ENCODE data around the gene GNB1. TPM values are rescaled to one million over a fixed set of nuclear protein-coding genes. Genes with fewer than 3 reads are reported as not detected.
"Not testable (repeated sequence)": the region's sequence is repeated elsewhere in the genome, so short reads cannot be mapped to it uniquely, and the experiment has no call there.

Gene GNB1
- total and polyA plus RNA-seq, 4 experiments from 2014 or later, result 70.9 to 276 (median 197) TPM

GRCh38 chr1:1937061-1937460 is 46.2 kb upstream of the GNB1 start:
- CTCF ChIA-PET (ENCODE audit: partially characterized antibody), result no interaction called here
- intact Hi-C loops (cut with micrococcal nuclease), result no loop called here
- Mint-ChIP-seq H3K9me3 (peaks cover 0 to 3% (median 0%) of the 10 kb centered on the region in 8 donors), H3K27ac (no peak overlapping the region), H3K4me1 (no peaks in the 10 kb centered on the region), H3K36me3 (no peaks in the 10 kb centered on the region), H3K27me3 (no peaks in the 10 kb centered on the region), H3K4me3 (no peak overlapping the region)
- H3K36me3 ChIP-seq (ENCODE audit: insufficient read depth, low read length), result no peaks in the 10 kb centered on the region
- POLR2A ChIA-PET (ENCODE audit: partially characterized antibody), result no interaction called here
- no peaks in the 10 kb centered on the region for H3K9me3 ChIP-seq (ENCODE audit: control insufficient read depth in 1 of 2, low read length in 2 of 2)
- DNase-seq, result no peak
- H3K27ac ChIP-seq (ENCODE audit: low read depth, low read length), result no peak overlapping the region
- no peaks in the 10 kb centered on the region for H3K4me1 ChIP-seq (ENCODE audit: insufficient read depth, low read length)
- H3K4me3 ChIP-seq (ENCODE audit: low read length in 2 of 2), result no peak overlapping the region
- no peaks in the 10 kb centered on the region for H3K27me3 ChIP-seq (ENCODE audit: insufficient read depth, low read length)

GRCh38 chr1:1934848-1935247 is 44.0 kb upstream of the GNB1 start:
- H3K9me3 ChIP-seq (ENCODE audit: control insufficient read depth in 1 of 2, low read length in 2 of 2); H3K27ac ChIP-seq (ENCODE audit: low read depth, low read length); intact Hi-C loops (cut with micrococcal nuclease); H3K27ac Mint-ChIP-seq; H3K4me3 ChIP-seq (ENCODE audit: low read length in 2 of 2); H3K4me1 Mint-ChIP-seq; H3K36me3 Mint-ChIP-seq; H3K27me3 Mint-ChIP-seq; POLR2A ChIA-PET (ENCODE audit: partially characterized antibody); H3K4me1 ChIP-seq (ENCODE audit: insufficient read depth, low read length); H3K4me3 Mint-ChIP-seq; H3K9me3 Mint-ChIP-seq; DNase-seq; H3K36me3 ChIP-seq (ENCODE audit: insufficient read depth, low read length); H3K27me3 ChIP-seq (ENCODE audit: insufficient read depth, low read length); CTCF ChIA-PET (ENCODE audit: partially characterized antibody): not testable (repeated sequence)

GRCh38 chr1:1929639-1930545 is 39.0 kb upstream of the GNB1 start:
- peaks cover 0 to 3% (median 0%) of the 10 kb centered on the region in 8 donors for H3K9me3 Mint-ChIP-seq
- Histone ChIP-seq H3K9me3 (ENCODE audit: control insufficient read depth in 1 of 2, low read length in 2 of 2) (no peaks in the 10 kb centered on the region), H3K27ac (ENCODE audit: low read depth, low read length) (no peak overlapping the region), H3K27me3 (ENCODE audit: insufficient read depth, low read length) (no peaks in the 10 kb centered on the region), H3K4me1 (ENCODE audit: insufficient read depth, low read length) (no peaks in the 10 kb centered on the region), H3K4me3 (ENCODE audit: low read length in 2 of 2) (no peak overlapping the region), H3K36me3 (ENCODE audit: insufficient read depth, low read length) (no peaks in the 10 kb centered on the region)
- H3K4me3 Mint-ChIP-seq, result no peak overlapping the region
- no peaks in the 10 kb centered on the region for H3K36me3 Mint-ChIP-seq
- no peaks in the 10 kb centered on the region for H3K27me3 Mint-ChIP-seq
- H3K4me1 Mint-ChIP-seq, result no peaks in the 10 kb centered on the region
- POLR2A ChIA-PET (ENCODE audit: partially characterized antibody), result no interaction called here
- DNase-seq, result no peak
- H3K27ac Mint-ChIP-seq, result no peak overlapping the region
- CTCF ChIA-PET (ENCODE audit: partially characterized antibody), result interaction anchor here (1.5 to 1.9 kb wide), 2 partner anchors 11 to 14 kb away, joined by 3 to 6 read pairs; no protein-coding TSS in a partner anchor
- intact Hi-C loops (cut with micrococcal nuclease), result no loop called here

- H3K27ac ChIP-seq (ENCODE audit: low read depth, low read length), result no peak overlapping the region
- no peaks in the 10 kb centered on the region for H3K27me3 Mint-ChIP-seq
- H3K4me3 ChIP-seq (ENCODE audit: low read length in 2 of 2), result no peak overlapping the region
- H3K36me3 ChIP-seq (ENCODE audit: insufficient read depth, low read length), result no peaks in the 10 kb centered on the region
- no peak overlapping the region for H3K27ac Mint-ChIP-seq
- CTCF ChIA-PET (ENCODE audit: partially characterized antibody), result interaction anchor here (1.9 kb wide), 1 partner anchor 15 kb away, joined by 6 read pairs; no protein-coding TSS in a partner anchor
- intact Hi-C loops (cut with micrococcal nuclease), result no loop called here
- no peaks in the 10 kb centered on the region for H3K4me1 ChIP-seq (ENCODE audit: insufficient read depth, low read length)
- peaks cover 0 to 1% (median 0%) of the 10 kb centered on the region in 8 donors for H3K9me3 Mint-ChIP-seq
- POLR2A ChIA-PET (ENCODE audit: partially characterized antibody), result no interaction called here
- H3K9me3 ChIP-seq (ENCODE audit: control insufficient read depth in 1 of 2, low read length in 2 of 2), result no peaks in the 10 kb centered on the region
- H3K4me1 Mint-ChIP-seq, result no peaks in the 10 kb centered on the region
- H3K27me3 ChIP-seq (ENCODE audit: insufficient read depth, low read length), result no peaks in the 10 kb centered on the region
- H3K4me3 Mint-ChIP-seq, result no peak overlapping the region
- DNase-seq, result no peak
- H3K36me3 Mint-ChIP-seq, result no peaks in the 10 kb centered on the region
Measured at GRCh38 chr1:1929102-1929638, 38.3 kb upstream of the GNB1 start.

DNA sequence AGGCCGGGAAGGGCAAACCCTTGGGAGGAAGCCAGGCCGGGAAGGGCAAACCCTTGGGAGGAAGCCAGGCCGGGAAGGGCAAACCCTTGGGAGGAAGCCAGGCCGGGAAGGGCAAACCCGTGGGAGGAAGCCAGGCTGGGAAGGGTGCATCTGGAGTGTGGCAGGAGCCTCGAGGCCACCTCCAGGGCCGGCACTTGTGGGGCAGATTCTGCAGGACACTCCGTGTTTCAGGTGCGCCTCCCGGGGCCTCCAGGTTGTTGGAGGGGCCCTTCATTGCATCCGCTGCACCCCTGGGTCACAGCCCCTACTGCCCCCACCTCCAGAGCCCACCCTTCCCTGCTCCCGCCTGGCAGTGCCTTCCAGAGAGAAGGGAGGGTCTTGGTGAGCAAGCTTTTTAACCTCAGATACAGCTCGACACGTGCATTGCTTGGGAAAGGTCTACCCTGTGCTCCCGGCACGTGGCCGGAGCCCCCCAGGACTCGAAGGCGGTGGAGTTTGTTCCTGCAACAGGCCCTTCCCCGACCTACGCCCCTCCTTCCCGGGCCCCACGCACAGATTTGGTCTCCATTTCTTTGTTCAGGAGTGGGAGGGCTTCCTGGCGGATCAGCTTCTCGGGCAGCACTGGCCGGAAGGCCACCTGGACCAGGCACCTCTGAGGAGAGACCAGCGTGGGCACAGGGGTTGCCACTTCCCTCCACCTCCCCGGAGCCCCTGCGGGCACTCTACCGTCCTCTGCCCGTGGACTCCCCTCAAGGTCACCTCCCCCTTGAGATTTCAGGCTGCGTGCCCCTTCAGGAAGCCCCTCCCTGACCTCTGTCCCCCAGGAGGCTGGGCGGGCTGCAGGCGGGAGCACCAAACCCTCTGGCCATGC is 37.6 kb upstream of the GNB1 start:
- Mint-ChIP-seq H3K27me3 (no peaks in the 10 kb centered on the region), H3K4me1 (no peaks in the 10 kb centered on the region), H3K4me3 (no peak overlapping the region), H3K27ac (no peak overlapping the region), H3K9me3 (no peaks in the 10 kb centered on the region), H3K36me3 (no peaks in the 10 kb centered on the region)
- intact Hi-C loops (cut with micrococcal nuclease), result no loop called here
- POLR2A ChIA-PET (ENCODE audit: partially characterized antibody), result interaction anchor here (1.0 kb wide), 1 partner anchor 19 kb away, joined by 3 read pairs; no protein-coding TSS in a partner anchor
- Histone ChIP-seq H3K9me3 (ENCODE audit: control insufficient read depth in 1 of 2, low read length in 2 of 2) (no peaks in the 10 kb centered on the region), H3K27me3 (ENCODE audit: insufficient read depth, low read length) (no peaks in the 10 kb centered on the region), H3K36me3 (ENCODE audit: insufficient read depth, low read length) (no peaks in the 10 kb centered on the region), H3K27ac (ENCODE audit: low read depth, low read length) (no peak overlapping the region), H3K4me3 (ENCODE audit: low read length in 2 of 2) (no peak overlapping the region), H3K4me1 (ENCODE audit: insufficient read depth, low read length) (no peaks in the 10 kb centered on the region)
- DNase-seq, result no peak
- CTCF ChIA-PET (ENCODE audit: partially characterized antibody), result no interaction called here

GRCh38 chr1:1927751-1928150 is 36.9 kb upstream of the GNB1 start:
- Histone ChIP-seq H3K4me1 (ENCODE audit: insufficient read depth, low read length) (no peaks in the 10 kb centered on the region), H3K27me3 (ENCODE audit: insufficient read depth, low read length) (no peaks in the 10 kb centered on the region), H3K36me3 (ENCODE audit: insufficient read depth, low read length) (no peaks in the 10 kb centered on the region), H3K4me3 (ENCODE audit: low read length in 2 of 2) (no peak overlapping the region), H3K27ac (ENCODE audit: low read depth, low read length) (no peak overlapping the region), H3K9me3 (ENCODE audit: control insufficient read depth in 1 of 2, low read length in 2 of 2) (no peaks in the 10 kb centered on the region)
- Mint-ChIP-seq H3K4me3 (no peak overlapping the region), H3K4me1 (no peaks in the 10 kb centered on the region), H3K36me3 (no peaks in the 10 kb centered on the region), H3K27ac (no peak overlapping the region), H3K9me3 (no peaks in the 10 kb centered on the region), H3K27me3 (no peaks in the 10 kb centered on the region)
- DNase-seq, result no peak
- POLR2A ChIA-PET (ENCODE audit: partially characterized antibody), result interaction anchor here (1.0 kb wide), 1 partner anchor 18 kb away, joined by 3 read pairs; no protein-coding TSS in a partner anchor
- CTCF ChIA-PET (ENCODE audit: partially characterized antibody), result no interaction called here
- intact Hi-C loops (cut with micrococcal nuclease), result no loop called here

Data from CD4-positive, alpha-beta memory T cell (primary cell).